Smooth muscle cell (in vitro differentiated cells): ENCODE results near the gene FOSL1. TPM values are rescaled to one million over a fixed set of nuclear protein-coding genes. Genes with fewer than 3 reads are reported as not detected.

Source experiments
- DNase-seq: peaks from one replicate; lab custom pipeline; 2025; ENCODE audit not compliant: unreplicated experiment; lab: John Stamatoyannopoulos, UW
- H2AFZ ChIP-seq: fragments of 200-600 bp; sonication (generic); 2 replicates; pipeline ENCODE4 v1.6.0; 2016; ENCODE audit warnings: antibody characterized with exemption, low read depth, mild to moderate bottlenecking
- H3F3A ChIP-seq: fragments of 200-600 bp; sonication (generic); 2 replicates; pipeline ENCODE4 v1.6.0; 2017; ENCODE audit warnings: antibody characterized with exemption, low read depth
- H3K27ac ChIP-seq: fragments of 200-600 bp; sonication (generic); 2 replicates; pipeline ENCODE4 v1.5.1; 2016; ENCODE audit warnings: low read depth, mild to moderate bottlenecking
- H3K27me3 ChIP-seq: fragments of 200-600 bp; sonication (generic); 2 replicates; pipeline ENCODE4 v1.6.1; 2016; ENCODE audit warnings: low read depth, mild to moderate bottlenecking
- H3K36me3 ChIP-seq: fragments of 200-600 bp; sonication (generic); 2 replicates; pipeline ENCODE4 v1.5.1; 2016; ENCODE audit warnings: low read depth
- H3K4me1 ChIP-seq: fragments of 200-600 bp; sonication (generic); 2 replicates; pipeline ENCODE4 v1.5.1; 2016; ENCODE audit warnings: low read depth
- H3K4me2 ChIP-seq: fragments of 200-600 bp; sonication (generic); 2 replicates; pipeline ENCODE4 v1.6.0; 2016; ENCODE audit warnings: mild to moderate bottlenecking
- H3K4me3 ChIP-seq: fragments of 200-600 bp; sonication (generic); 2 replicates; pipeline ENCODE4 v1.5.1; 2016; ENCODE audit warnings: mild to moderate bottlenecking
- H3K79me2 ChIP-seq: fragments of 200-600 bp; sonication (generic); 2 replicates; pipeline ENCODE4 v1.6.0; 2016; ENCODE audit warnings: low read depth, mild to moderate bottlenecking
- H3K9ac ChIP-seq: fragments of 200-600 bp; sonication (generic); 2 replicates; pipeline ENCODE4 v1.6.0; 2016; ENCODE audit warnings: low read depth
- H3K9me3 ChIP-seq: fragments of 200-600 bp; sonication (generic); replicated peaks from 2 replicates; pipeline ENCODE4 v1.5.1; 2016; ENCODE audit warnings: low read depth
- H4K20me1 ChIP-seq: fragments of 200-600 bp; sonication (generic); 2 replicates; pipeline ENCODE4 v1.6.0; 2016; ENCODE audit warnings: low read depth
- WGBS: methylation state at CpG from one replicate; pipeline ENCODE4 v1.1.7; 2016; ENCODE audit warnings: low lambda C conversion rate; 5-methylcytosine and 5-hydroxymethylcytosine counted together
- polyA plus RNA-seq: library from polyadenylated mRNA; unstranded; fragments of >200 nt; fragmentation: Nextera tagmentation; extraction: Ambion mirVana; gene quantifications from 2 replicates; pipeline ENCODE4 v1.2.1, GENCODE V29; 2016
- total RNA-seq: library from RNA; depleted of rRNA; stranded (reverse); fragments of >200 nt; gene quantifications from 2 replicates; pipeline ENCODE4 v1.2.3, GENCODE V29; 2014
- TF ChIP-seq, protein P1 (sequence below): fragments of 200-600 bp; sonication (generic); IDR thresholded peaks from 2 replicates; pipeline ENCODE4 v1.5.1; 2017; ENCODE audit warnings: borderline replicate concordance, mild to moderate bottlenecking, antibody characterized with exemption; ENCODE audit not compliant: insufficient read depth, poor library complexity, severe bottlenecking

The FOSL1 gene
- total and polyA plus RNA-seq, 2 experiments from 2014 or later = 15.8 to 26.1 TPM

- Histone ChIP-seq H3K36me3 (no peaks in the 10 kb centered on the region), H3K27ac (peak overlapping the region; percentile 97), H3F3A (peaks cover 26% of the 10 kb centered on the region), H3K4me2 (peak overlapping the region; percentile 93), H3K27me3 (no peaks in the 10 kb centered on the region), H4K20me1 (peaks cover 6% of the 10 kb centered on the region), H3K4me1 (peaks cover 19% of the 10 kb centered on the region), H2AFZ (no peak overlapping the region), H3K9ac (peak overlapping the region; percentile 98), H3K9me3 (no peaks in the 10 kb centered on the region), H3K79me2 (peaks cover 34% of the 10 kb centered on the region), H3K4me3 (peak overlapping the region; percentile 92)
- TF ChIP-seq, protein P1, sequence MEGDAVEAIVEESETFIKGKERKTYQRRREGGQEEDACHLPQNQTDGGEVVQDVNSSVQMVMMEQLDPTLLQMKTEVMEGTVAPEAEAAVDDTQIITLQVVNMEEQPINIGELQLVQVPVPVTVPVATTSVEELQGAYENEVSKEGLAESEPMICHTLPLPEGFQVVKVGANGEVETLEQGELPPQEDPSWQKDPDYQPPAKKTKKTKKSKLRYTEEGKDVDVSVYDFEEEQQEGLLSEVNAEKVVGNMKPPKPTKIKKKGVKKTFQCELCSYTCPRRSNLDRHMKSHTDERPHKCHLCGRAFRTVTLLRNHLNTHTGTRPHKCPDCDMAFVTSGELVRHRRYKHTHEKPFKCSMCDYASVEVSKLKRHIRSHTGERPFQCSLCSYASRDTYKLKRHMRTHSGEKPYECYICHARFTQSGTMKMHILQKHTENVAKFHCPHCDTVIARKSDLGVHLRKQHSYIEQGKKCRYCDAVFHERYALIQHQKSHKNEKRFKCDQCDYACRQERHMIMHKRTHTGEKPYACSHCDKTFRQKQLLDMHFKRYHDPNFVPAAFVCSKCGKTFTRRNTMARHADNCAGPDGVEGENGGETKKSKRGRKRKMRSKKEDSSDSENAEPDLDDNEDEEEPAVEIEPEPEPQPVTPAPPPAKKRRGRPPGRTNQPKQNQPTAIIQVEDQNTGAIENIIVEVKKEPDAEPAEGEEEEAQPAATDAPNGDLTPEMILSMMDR = no peak
- DNase-seq = no peak
- WGBS = 92% methylated on average over 35 of the region's 35 CpGs
Observed at GRCh38 chr11:65917434-65918210, 17.4 kb upstream of the FOSL1 start.

DNA sequence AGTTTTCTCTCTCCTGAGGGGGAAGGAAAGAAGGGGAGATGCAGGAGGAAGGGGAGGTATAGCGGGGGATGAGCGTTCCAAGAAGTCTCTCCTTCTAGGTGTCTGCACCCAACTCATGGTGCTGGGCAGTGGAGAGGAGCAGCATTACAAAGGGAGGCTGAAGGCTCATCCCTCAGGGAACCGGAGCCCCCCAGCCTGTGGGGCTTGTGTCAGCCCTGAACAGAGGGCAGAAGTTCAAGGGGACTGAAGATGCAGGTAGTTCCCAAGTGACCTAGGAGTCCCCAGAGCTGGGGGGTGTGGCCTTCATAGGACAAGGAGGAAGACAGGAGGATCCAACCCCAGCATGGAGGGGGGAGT lies 16.9 kb upstream of the FOSL1 start:
- Histone ChIP-seq H3F3A (peaks cover 26% of the 10 kb centered on the region), H3K4me1 (peaks cover 19% of the 10 kb centered on the region), H3K27ac (peak overlapping the region; percentile 97), H3K27me3 (no peaks in the 10 kb centered on the region), H4K20me1 (peaks cover 6% of the 10 kb centered on the region), H2AFZ (no peak overlapping the region), H3K79me2 (peaks cover 34% of the 10 kb centered on the region), H3K4me3 (no peak overlapping the region), H3K9me3 (no peaks in the 10 kb centered on the region), H3K9ac (peak overlapping the region; percentile 98), H3K36me3 (no peaks in the 10 kb centered on the region), H3K4me2 (peak overlapping the region; percentile 93)
- TF ChIP-seq, protein P1 = no peak
- WGBS = 98% methylated on average over 3 of the region's 3 CpGs
- DNase-seq = no peak

DNA sequence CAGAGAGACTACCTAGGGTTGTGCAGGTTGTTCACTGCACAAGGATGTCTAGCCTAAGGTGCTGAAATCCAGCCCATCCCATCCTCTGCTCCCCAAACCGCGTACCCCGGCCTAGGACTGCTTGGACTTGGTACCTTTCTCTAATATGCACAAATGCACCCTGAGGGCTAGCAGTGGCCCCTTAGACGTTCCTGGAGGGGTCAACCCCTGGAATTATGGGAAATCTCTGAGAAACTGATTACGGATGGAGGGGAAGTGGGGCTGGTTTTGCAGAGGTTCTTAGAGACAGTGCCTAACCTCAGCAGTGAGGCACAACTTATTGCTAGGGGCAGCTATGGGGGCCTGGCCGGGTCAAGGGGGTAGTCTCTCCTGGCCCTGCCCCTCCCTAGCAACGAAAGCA lies 16.2 kb upstream of the FOSL1 start:
- Histone ChIP-seq H3K9me3 (no peaks in the 10 kb centered on the region), H3K4me2 (peak overlapping the region; percentile 93), H3K36me3 (no peaks in the 10 kb centered on the region), H2AFZ (no peak overlapping the region), H3F3A (peaks cover 26% of the 10 kb centered on the region), H4K20me1 (peaks cover 6% of the 10 kb centered on the region), H3K4me3 (peak overlapping the region; percentile 6), H3K27ac (peak overlapping the region; percentile 97), H3K4me1 (peaks cover 19% of the 10 kb centered on the region), H3K79me2 (peaks cover 34% of the 10 kb centered on the region), H3K9ac (peak overlapping the region; percentile 98), H3K27me3 (no peaks in the 10 kb centered on the region)
- WGBS = 80% methylated on average over 7 of the region's 7 CpGs
- TF ChIP-seq, protein P1 = no peak
- DNase-seq = no peak
